IPS-20b (cell line): Measurements from ENCODE around the gene RNF217.
"Not testable (repeated sequence)": the region's sequence is repeated elsewhere in the genome, so short reads cannot be mapped to it uniquely, and the experiment has no call there.

Experiments used
- H3K27ac ChIP-seq: one replicate; pipeline ENCODE4 v1.5.1; 2013; ENCODE audit warnings: low read length
- H3K27me3 ChIP-seq: 2 replicates; pipeline ENCODE4 v1.6.1; 2013; ENCODE audit warnings: mild to moderate bottlenecking, low read length, inconsistent platforms; ENCODE audit not compliant: insufficient read depth
- H3K36me3 ChIP-seq: 2 replicates; pipeline ENCODE4 v1.6.1; 2013; ENCODE audit warnings: low read depth, mild to moderate bottlenecking, inconsistent platforms, low read length, moderate library complexity; ENCODE audit not compliant: insufficient read depth
- H3K4me1 ChIP-seq: 2 replicates; pipeline ENCODE4 v1.6.1; 2013; ENCODE audit warnings: mild to moderate bottlenecking, control low read depth, inconsistent platforms, low read length, moderate library complexity; ENCODE audit not compliant: insufficient read depth
- H3K4me3 ChIP-seq: 2 replicates; pipeline ENCODE4 v1.5.1; 2013; ENCODE audit warnings: mild to moderate bottlenecking, low read length, inconsistent platforms
- H3K9ac ChIP-seq: 2 replicates; pipeline ENCODE4 v1.6.1; 2013; ENCODE audit warnings: low read depth, mild to moderate bottlenecking, inconsistent platforms, low read length, moderate library complexity
- H3K9me3 ChIP-seq: 2 replicates; pipeline ENCODE4 v1.6.1; 2013; ENCODE audit warnings: mild to moderate bottlenecking, low read depth, low read length, inconsistent platforms; ENCODE audit not compliant: insufficient read depth

Gene RNF217

GRCh38 chr6:125073071-125073470 lies 110.8 kb downstream of the RNF217 start:
- Histone ChIP-seq H3K4me3 (no peak overlapping the region), H3K27ac (no peak overlapping the region), H3K4me1 (peaks cover 10% of the 10 kb centered on the region; the same call in 1 of the 2 replicates), H3K36me3 (no peaks in the 10 kb centered on the region), H3K27me3 (no peaks in the 10 kb centered on the region), H3K9ac (no peak overlapping the region), H3K9me3 (no peaks in the 10 kb centered on the region)

DNA sequence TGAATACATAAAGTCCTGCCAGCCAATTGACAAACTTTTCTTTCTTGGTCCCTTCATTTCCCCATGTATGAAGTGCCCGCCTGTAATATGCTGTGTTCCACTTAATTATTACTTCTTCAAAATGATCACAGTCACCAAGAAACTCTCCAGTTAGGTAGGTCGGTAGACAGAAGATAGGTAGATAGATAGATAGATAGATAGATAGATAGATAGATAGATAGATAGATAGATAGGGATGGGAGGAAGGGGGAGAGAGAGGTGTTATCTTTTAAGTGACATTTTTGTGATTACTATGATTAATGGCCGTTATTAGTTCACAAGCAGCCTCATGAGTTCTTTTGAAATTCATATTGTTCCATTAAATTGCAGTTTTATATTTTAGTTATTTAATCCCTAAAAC lies 111.9 kb downstream of the RNF217 start:
- Histone ChIP-seq H3K4me1 (peaks cover 10% of the 10 kb centered on the region; the same call in 1 of the 2 replicates), H3K36me3 (no peaks in the 10 kb centered on the region), H3K9ac (no peak overlapping the region), H3K4me3 (no peak overlapping the region), H3K27ac (no peak overlapping the region), H3K9me3 (no peaks in the 10 kb centered on the region), H3K27me3 (no peaks in the 10 kb centered on the region)

DNA sequence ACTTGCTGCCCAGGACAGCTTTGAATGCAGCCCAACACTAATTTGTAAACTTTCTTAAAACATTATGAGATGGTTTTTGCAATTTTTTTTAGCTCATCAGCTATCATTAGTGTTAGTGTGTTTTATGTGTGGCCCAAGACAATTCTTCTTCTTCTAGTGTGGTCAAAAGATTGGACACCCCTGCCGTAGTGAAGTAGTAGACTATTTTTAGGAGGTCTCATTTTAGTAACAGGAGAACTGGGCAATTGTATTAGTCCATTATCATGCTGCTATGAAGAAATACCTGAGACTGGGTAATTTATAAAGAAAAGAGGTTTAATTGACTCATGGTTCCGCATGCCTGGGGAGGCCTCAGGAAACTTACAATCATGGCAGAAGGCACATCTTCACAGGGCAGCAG lies 112.8 kb downstream of the RNF217 start:
- not testable (repeated sequence) for H3K9ac ChIP-seq, H3K4me1 ChIP-seq, H3K9me3 ChIP-seq, H3K36me3 ChIP-seq, H3K27me3 ChIP-seq, H3K27ac ChIP-seq, H3K4me3 ChIP-seq

DNA sequence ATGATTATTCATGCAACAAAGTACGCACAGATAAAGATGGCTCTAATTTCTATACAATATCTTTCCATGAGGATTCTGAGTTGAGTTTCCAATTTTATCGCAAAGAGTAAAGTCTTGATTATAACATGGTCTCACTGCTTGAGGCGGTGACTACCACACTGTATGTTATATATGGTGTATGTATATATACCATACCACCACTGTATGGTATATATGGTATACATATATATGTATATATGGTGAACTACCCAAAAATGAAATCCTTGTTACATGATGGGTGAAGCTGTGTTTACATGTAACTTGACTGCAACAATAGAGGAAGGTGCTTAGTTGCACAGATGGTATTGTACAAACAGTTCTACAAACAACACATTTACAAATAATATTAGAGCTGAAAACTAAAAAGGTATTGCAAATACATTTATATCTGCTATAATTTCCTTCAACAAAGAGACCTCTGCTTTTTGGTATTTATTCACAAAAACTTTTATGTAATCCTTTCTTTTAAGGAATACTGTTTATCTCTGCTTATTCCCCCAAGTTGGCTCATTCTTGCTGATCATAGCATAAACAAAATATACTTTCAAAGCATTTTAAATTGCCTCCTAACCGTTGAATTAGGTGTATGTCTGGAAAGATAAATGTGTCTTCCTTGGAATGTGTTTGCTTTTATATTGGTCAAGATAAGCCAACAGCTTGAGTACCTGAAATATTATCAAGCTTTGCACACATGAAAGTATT lies 113.7 kb downstream of the RNF217 start:
- H3K36me3 ChIP-seq, result no peaks in the 10 kb centered on the region
- no peak overlapping the region for H3K4me3 ChIP-seq
- H3K27me3 ChIP-seq, result no peaks in the 10 kb centered on the region
- no peak overlapping the region for H3K9ac ChIP-seq
- H3K4me1 ChIP-seq, result peaks cover 10% of the 10 kb centered on the region; the same call in 1 of the 2 replicates
- no peak overlapping the region for H3K27ac ChIP-seq
- no peaks in the 10 kb centered on the region for H3K9me3 ChIP-seq

- Histone ChIP-seq H3K4me3 (no peak overlapping the region), H3K9me3 (no peaks in the 10 kb centered on the region), H3K9ac (no peak overlapping the region), H3K27ac (no peak overlapping the region), H3K36me3 (no peaks in the 10 kb centered on the region), H3K4me1 (peaks cover 10% of the 10 kb centered on the region; the same call in 1 of the 2 replicates), H3K27me3 (no peaks in the 10 kb centered on the region)
These were observed 114.2 kb downstream of the RNF217 start for GRCh38 chr6:125076482-125076742.

DNA sequence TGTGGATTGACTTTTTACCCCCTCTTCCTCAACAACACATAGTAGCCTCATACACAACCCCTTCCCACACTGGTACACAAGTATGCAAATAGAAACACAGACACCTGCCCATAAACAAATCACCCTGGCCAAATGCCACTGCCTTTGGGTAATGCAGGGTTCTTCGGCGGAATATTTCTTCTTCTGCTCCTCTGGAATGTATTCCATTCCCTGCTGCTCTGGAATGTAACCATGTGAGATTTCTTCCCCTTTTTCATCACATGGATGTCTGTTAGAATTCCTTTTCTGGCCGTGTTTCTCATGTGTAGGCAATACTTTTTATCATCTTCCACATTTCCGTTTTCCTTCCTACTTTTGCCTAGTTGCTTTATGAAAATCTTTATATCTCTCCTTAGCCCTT lies 115.2 kb downstream of the RNF217 start:
- H3K27ac ChIP-seq, result no peak overlapping the region
- H3K4me3 ChIP-seq, result no peak overlapping the region

GRCh38 chr6:125078602-125079321 lies 116.5 kb downstream of the RNF217 start:
- Histone ChIP-seq H3K27me3 (no peaks in the 10 kb centered on the region), H3K9ac (no peak overlapping the region), H3K4me1 (peaks cover 10% of the 10 kb centered on the region; the same call in 1 of the 2 replicates), H3K27ac (no peak overlapping the region), H3K36me3 (no peaks in the 10 kb centered on the region), H3K9me3 (no peaks in the 10 kb centered on the region), H3K4me3 (no peak overlapping the region)

More for the DNA sequence above, 115.2 kb downstream of the RNF217 start:
- H3K36me3 ChIP-seq, result no peaks in the 10 kb centered on the region
- no peak overlapping the region for H3K9ac ChIP-seq
- no peaks in the 10 kb centered on the region for H3K27me3 ChIP-seq
- peaks cover 10% of the 10 kb centered on the region; the same call in 1 of the 2 replicates for H3K4me1 ChIP-seq
- no peaks in the 10 kb centered on the region for H3K9me3 ChIP-seq

DNA sequence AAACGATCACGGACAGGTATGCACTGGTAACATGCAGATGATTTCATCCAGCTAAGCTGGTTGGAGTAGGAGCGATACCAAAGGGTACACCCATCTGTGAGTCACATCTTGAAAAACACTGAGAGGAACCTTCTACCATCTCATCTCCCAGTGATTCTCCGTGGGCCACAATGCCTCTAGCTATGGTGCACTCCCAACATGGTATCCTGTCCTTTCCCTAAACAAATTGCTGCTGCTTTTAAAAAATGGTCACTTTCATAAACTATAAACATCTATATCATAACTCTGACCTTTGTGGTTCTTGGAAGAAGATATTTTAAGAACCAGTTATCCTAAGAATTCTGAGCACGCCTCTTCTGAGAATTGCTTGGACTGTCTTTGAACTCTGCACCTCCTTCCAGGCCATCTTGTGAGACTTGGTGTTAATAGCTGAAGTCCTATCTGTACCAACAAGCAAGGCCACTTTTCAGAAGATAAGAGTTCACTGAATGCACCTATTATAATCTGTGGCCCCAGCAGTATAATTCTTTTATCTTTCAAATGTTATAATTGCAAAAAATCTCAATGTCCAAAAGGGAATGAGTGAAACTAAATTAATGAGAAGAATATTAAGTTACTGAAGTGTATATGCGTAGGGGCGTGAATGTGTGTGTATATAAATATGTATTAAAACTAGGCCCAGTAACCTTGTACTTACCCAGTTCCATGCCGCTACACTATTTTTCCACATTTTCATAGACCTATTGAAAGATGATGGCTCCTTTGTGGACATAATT lies 120.9 kb downstream of the RNF217 start:
- H3K4me1 ChIP-seq, result peaks cover 5% of the 10 kb centered on the region; the same call in 1 of the 2 replicates

DNA sequence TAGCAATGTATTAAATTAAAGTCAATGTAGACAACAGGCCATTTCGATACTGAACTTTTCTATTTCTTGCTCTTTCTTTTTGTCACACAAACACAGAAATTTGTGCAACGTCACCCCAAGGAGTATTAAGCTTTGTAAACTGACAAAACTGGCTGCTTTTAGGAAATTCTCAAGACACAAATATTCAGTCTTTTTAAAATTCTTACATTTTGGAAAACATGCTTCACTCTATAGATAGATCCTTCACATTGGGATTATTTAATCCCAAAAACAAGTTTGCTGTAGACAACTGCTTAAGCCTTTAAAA lies 121.4 kb downstream of the RNF217 start:
- Histone ChIP-seq H3K9ac (no peak overlapping the region), H3K9me3 (no peaks in the 10 kb centered on the region), H3K36me3 (no peaks in the 10 kb centered on the region), H3K27me3 (no peaks in the 10 kb centered on the region), H3K4me1 (peaks cover 5% of the 10 kb centered on the region; the same call in 1 of the 2 replicates), H3K4me3 (no peak overlapping the region), H3K27ac (no peak overlapping the region)

More for the DNA sequence above, 120.9 kb downstream of the RNF217 start:
- no peak overlapping the region for H3K4me3 ChIP-seq
- no peaks in the 10 kb centered on the region for H3K27me3 ChIP-seq
- H3K9me3 ChIP-seq, result no peaks in the 10 kb centered on the region
- H3K9ac ChIP-seq, result no peak overlapping the region
- no peak overlapping the region for H3K27ac ChIP-seq
- no peaks in the 10 kb centered on the region for H3K36me3 ChIP-seq

DNA sequence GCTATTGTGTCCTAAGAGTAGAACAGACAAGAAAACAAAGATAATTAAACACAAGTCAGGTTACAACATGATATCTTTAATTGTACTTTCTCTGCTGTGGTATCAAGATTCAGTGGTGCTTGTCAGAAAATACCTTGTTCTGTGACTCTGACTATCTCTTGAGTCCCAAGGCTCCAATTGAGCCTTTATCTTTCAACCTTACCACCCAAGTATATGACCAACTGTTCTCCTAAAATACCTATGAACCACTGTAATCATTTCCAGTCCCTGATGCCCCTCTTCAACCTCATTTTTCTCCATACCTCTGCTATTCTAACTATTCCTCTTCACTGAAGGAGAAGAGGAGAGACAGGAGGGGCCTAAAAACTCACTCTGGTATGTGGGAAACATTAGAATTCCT lies 124.5 kb downstream of the RNF217 start:
- Histone ChIP-seq H3K4me3 (no peak overlapping the region), H3K27ac (no peak overlapping the region), H3K4me1 (peaks cover 5% of the 10 kb centered on the region; the same call in 1 of the 2 replicates), H3K27me3 (no peaks in the 10 kb centered on the region), H3K9ac (no peak overlapping the region), H3K9me3 (no peaks in the 10 kb centered on the region), H3K36me3 (no peaks in the 10 kb centered on the region)

DNA sequence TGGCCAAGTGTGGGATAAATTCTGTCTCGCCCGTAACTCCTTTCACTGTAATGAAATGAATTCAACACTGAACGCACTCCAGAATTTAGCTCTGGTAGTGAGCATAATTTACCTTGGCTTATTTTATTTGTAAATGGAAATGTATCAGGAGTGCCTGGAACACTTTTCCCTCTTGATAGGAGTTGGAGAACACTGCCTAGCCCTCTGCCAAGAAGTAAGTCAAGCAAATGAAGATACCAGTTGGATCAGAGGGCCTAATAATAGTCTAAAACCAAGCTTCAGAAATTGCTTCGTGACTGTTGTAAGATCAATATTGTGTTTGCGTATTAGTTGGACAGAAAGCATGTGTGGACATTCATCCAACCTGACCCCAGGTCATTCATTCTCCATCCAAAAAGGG lies 126.7 kb downstream of the RNF217 start:
- peaks cover 5% of the 10 kb centered on the region; the same call in 1 of the 2 replicates for H3K4me1 ChIP-seq
- H3K27me3 ChIP-seq, result no peaks in the 10 kb centered on the region
- no peaks in the 10 kb centered on the region for H3K9me3 ChIP-seq
- H3K36me3 ChIP-seq, result no peaks in the 10 kb centered on the region
- H3K9ac ChIP-seq, result no peak overlapping the region
- no peak overlapping the region for H3K27ac ChIP-seq
- no peak overlapping the region for H3K4me3 ChIP-seq
